Heart right ventricle (tissue), 16 donors: ENCODE results near the gene RGS6. TPM values are rescaled to one million over a fixed set of nuclear protein-coding genes. Genes with fewer than 3 reads are reported as not detected.

ENCODE experiments used
- ATAC-seq, 8 donors: fragments of 200-7000 bp; cut with Tn5 transposase; one replicate each; pipeline ENCODE4 v1.9.1; 2020; ENCODE audit warnings: mild to moderate bottlenecking in 8 of 8, moderate library complexity in 8 of 8, moderate number of reproducible peaks in 1 of 8
- DNase-seq, 2 donors: peaks; one replicate each; pipeline ENCODE4 v3.0.0-alpha.2; 2020
- H3K27ac ChIP-seq, 10 donors: fragments of 200-600 bp; sonication (generic) in 2 of 10; one replicate each; pipeline versions ENCODE4 v1.5.0 to v1.8.0; 2020 to 2022; ENCODE audit warnings: mild to moderate bottlenecking in 3 of 10
- H3K27me3 ChIP-seq, 7 donors: fragments of 200-600 bp; one replicate each; pipeline ENCODE4 v1.8.0; 2021 to 2022; ENCODE audit warnings: mild to moderate bottlenecking in 2 of 7
- H3K36me3 ChIP-seq, 9 donors: fragments of 200-600 bp; sonication (generic) in 1 of 9; one replicate each; pipeline versions ENCODE4 v1.5.0 to v1.8.0; 2020 to 2022; ENCODE audit warnings: mild to moderate bottlenecking in 2 of 9
- H3K4me1 ChIP-seq, 9 donors: fragments of 200-600 bp; sonication (generic) in 1 of 9; one replicate each; pipeline versions ENCODE4 v1.5.0 to v1.8.0; 2020 to 2022; ENCODE audit warnings: mild to moderate bottlenecking in 4 of 9
- H3K4me3 ChIP-seq, 10 donors: fragments of 200-600 bp; sonication (generic) in 2 of 10; one replicate each; pipeline versions ENCODE4 v1.5.0 to v1.8.0; 2020 to 2022; ENCODE audit warnings: mild to moderate bottlenecking in 7 of 10, moderate library complexity in 2 of 10
- H3K9me3 ChIP-seq, 11 donors: fragments of 200-600 bp in 10 of 11; sonication (generic) in 2 of 11; one replicate each; pipeline versions ENCODE4 v1.5.0 to v1.8.0; 2013 to 2022; ENCODE audit warnings: mild to moderate bottlenecking in 2 of 11, control low read depth in 1 of 11, moderate library complexity in 1 of 11
- WGBS, 2 donors: extraction: QIAGEN DNeasy Blood & Tissue Kit; methylation state at CpG; one replicate each; pipeline ENCODE4 v1.1.7; 2013; ENCODE audit warnings: inconsistent platforms in 1 of 2; 5-methylcytosine and 5-hydroxymethylcytosine counted together
- intact Hi-C, 10 donors: fragments of 100-400 bp; cut with DNase I; formaldehyde crosslinking; loops; one replicate each; pipeline versions ENCODE4 v1.11.1 to v1.14.2; 2022
- polyA plus RNA-seq, 2 donors: library from polyadenylated mRNA; stranded (reverse); fragments of 200-250 nt; gene quantifications; one replicate each; pipeline ENCODE4 v1.2.3, GENCODE V29; 2013
- total RNA-seq, 10 donors: library from RNA; stranded (reverse); fragmentation: NEBNext Ultra II Directional in 3 of 10; extraction: Animal tissue kit (Norgen Biotek cat#: 25700) in 3 of 10; gene quantifications; one replicate each; pipeline versions ENCODE4 v1.2.1 to v1.2.4, GENCODE V29; 2021 to 2023
- TF ChIP-seq, protein P1 (sequence below), 9 donors: fragments of 200-600 bp; sonication (generic) in 2 of 9; IDR thresholded peaks; one replicate each; pipeline versions ENCODE4 v1.5.0 to v1.8.0; 2021 to 2022; ENCODE audit warnings: antibody characterized with exemption in 9 of 9, mild to moderate bottlenecking in 5 of 9, moderate library complexity in 1 of 9
- donor health status: Arrhythmogenic right ventricular cardiomyopathy.
- donor health status: ischemic (EF 13 %, LVEDD 7.1; RV severe dilation, severe dysfunction).
- donor health status: healthy with polysubstance abuse.
- donor health status: DM: no; HTN: yes; CAD: no.
- donor health status: DM: no; HTN: no; CAD: no.
- donor health status: ischemic (EF 25% LVEDD 6.9; RV normal size, moderate dysfunction).
- donor health status: ischemic (EF 25% LVEDD 5.7; RV mildly dilated, moderate dysfunction).
- donor health status: healthy.
- donor health status: DM: yes; HTN: yes; CAD: no.
- donor health status: Ischemic cardiomyopathy.
- donor health status: ischemic (EF 35%, LVEDD 5.7; RV mildly dilated, moderate dysfunction).
- donor health status: nonischemic (EF 11% LVEDD 7.7; RV severe dilation, severe dysfunction).
- donor health status: DM: yes; HTN: yes; CAD: no.
- donor health status: PGD.
- donor health status: ischemic (EF 29% LVEDD 5.4; RV normal size, mild dysfunction).
- donor health status: nonischemic (EF 23%, LVEDD 6.1; RV moderate dilation, normal function).

The RGS6 gene
- total and polyA plus RNA-seq, 12 donors, result 1.2 to 31.9 (median 19.0) TPM

DNA sequence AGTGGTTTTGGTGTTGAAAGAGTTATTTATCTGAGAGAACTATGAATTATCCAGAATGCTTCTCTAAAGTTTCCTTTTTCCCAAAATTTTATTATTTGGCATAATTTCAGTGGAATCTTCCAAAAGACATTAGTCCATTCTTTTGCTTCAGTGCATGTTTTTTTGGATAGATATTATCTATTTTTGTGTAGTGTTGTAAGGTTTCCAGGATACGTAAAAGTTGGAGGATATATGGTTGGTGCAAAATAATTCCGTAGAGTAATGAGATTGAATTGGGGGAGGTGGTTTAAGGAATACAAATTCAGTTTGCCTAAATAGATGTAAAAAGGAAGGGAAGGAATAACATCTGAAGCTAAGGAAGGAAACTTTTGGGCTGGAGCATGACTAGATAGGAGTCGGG is 186.6 kb downstream of the RGS6 start:
- no peaks in the 10 kb centered on the region for H3K27me3 ChIP-seq
- no peaks in the 10 kb centered on the region for H3K36me3 ChIP-seq
- DNase-seq (no peak), ATAC-seq (no peak)
- TF ChIP-seq, protein P1, sequence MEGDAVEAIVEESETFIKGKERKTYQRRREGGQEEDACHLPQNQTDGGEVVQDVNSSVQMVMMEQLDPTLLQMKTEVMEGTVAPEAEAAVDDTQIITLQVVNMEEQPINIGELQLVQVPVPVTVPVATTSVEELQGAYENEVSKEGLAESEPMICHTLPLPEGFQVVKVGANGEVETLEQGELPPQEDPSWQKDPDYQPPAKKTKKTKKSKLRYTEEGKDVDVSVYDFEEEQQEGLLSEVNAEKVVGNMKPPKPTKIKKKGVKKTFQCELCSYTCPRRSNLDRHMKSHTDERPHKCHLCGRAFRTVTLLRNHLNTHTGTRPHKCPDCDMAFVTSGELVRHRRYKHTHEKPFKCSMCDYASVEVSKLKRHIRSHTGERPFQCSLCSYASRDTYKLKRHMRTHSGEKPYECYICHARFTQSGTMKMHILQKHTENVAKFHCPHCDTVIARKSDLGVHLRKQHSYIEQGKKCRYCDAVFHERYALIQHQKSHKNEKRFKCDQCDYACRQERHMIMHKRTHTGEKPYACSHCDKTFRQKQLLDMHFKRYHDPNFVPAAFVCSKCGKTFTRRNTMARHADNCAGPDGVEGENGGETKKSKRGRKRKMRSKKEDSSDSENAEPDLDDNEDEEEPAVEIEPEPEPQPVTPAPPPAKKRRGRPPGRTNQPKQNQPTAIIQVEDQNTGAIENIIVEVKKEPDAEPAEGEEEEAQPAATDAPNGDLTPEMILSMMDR (IDR thresholded peaks at IDR 0.05), result no peak
- no peak overlapping the region for H3K27ac ChIP-seq
- peaks cover 0 to 8% (median 0%) of the 10 kb centered on the region in 9 donors for H3K4me1 ChIP-seq
- intact Hi-C loops, result loop anchor here in 1 of 10 donors (2.0 kb wide), 1 partner anchor 56 kb away; no protein-coding TSS in a partner anchor
- 82 to 85% methylated on average over 3 of the region's 3 CpGs for WGBS, 2 donors
- H3K9me3 ChIP-seq, result no peaks in the 10 kb centered on the region
- H3K4me3 ChIP-seq, result no peak overlapping the region

DNA sequence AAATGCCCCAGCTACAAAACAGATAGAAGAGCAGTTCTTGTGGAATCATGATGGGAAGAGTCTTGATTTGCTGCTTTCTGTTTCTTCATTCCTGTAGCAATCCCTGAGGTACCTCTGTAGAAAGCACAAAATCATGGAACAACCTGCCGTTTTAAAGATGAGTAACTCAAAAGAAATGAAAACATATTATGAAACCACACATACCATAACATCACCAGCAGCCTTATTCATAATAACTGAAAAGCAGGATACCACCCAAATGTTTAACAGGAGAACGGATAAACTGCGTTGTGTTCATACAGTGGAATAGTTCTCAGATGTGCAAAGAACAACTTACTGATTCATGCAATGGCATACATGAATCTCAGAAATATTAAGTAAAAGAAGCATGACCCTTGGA is 188.1 kb downstream of the RGS6 start:
- TF ChIP-seq, protein P1 (IDR thresholded peaks at IDR 0.05), result no peak
- WGBS, 2 donors, result 91 to 95% methylated on average over 3 of the region's 3 CpGs
- intact Hi-C loops, result loop anchor here in 1 of 10 donors (5.0 kb wide), 1 partner anchor 972 kb away; no protein-coding TSS in a partner anchor
- DNase-seq (no peak), ATAC-seq (no peak)
- Histone ChIP-seq H3K27ac (no peak overlapping the region), H3K4me1 (peaks cover 0 to 8% (median 0%) of the 10 kb centered on the region in 9 donors), H3K9me3 (peaks cover 0 to 4% (median 0%) of the 10 kb centered on the region in 11 donors), H3K36me3 (no peaks in the 10 kb centered on the region), H3K27me3 (no peaks in the 10 kb centered on the region), H3K4me3 (no peak overlapping the region)

DNA sequence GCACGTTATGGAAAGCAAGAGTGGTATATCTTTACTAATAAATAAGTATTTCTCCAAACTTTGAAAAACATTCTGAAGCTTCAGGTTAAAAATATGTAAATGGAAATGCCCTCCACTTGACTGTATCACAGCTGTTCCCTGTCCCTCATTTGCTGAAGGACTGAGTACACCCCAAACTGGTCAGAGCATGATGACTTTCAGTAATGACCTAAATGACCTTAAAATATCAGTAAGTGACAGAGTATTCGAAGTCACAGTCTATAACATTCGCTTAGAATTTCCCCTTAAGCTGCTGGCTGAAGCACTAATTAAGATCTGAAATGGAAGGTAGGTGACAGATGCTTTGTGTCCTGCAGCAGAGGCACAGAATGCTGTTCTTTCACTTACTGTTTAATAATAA is 191.5 kb downstream of the RGS6 start:
- Histone ChIP-seq H3K4me1 (peaks cover 0 to 1% (median 0%) of the 10 kb centered on the region in 9 donors), H3K4me3 (no peak overlapping the region), H3K27ac (no peak overlapping the region), H3K36me3 (no peaks in the 10 kb centered on the region), H3K9me3 (peaks cover 0 to 7% (median 0%) of the 10 kb centered on the region in 11 donors), H3K27me3 (peaks cover 0 to 4% (median 0%) of the 10 kb centered on the region in 7 donors)
- WGBS, 2 donors, result 54 to 64% methylated on average over 3 of the region's 3 CpGs
- TF ChIP-seq, protein P1 (IDR thresholded peaks at IDR 0.05), result no peak
- no peak for DNase-seq
- ATAC-seq, result no peak
- intact Hi-C loops, result loop anchor here in 1 of 10 donors (5.0 kb wide), 1 partner anchor 969 kb away; no protein-coding TSS in a partner anchor

DNA sequence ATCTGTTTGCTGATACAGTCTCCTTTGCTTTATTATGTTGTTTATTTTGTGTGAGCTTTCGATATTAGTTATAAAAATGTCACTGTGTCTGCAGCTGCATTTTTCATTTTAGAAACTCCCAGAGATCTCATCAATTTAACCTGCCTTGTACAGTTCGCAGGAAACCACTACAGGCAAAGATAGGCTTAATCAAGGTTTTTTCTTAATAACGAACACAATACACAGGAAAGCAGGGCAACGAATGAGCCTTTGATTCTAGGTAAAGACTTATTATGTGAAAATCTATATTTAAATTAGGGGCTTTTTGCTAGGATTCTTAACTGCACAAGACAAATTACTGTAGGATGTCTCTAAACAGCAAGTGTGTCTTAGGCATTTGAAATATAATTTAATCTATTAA is 191.9 kb downstream of the RGS6 start:
- TF ChIP-seq, protein P1 (IDR thresholded peaks at IDR 0.05), result no peak
- DNase-seq, result no peak
- Histone ChIP-seq H3K27ac (no peak overlapping the region), H3K4me1 (no peaks in the 10 kb centered on the region), H3K4me3 (no peak overlapping the region), H3K36me3 (no peaks in the 10 kb centered on the region), H3K9me3 (peaks cover 0 to 7% (median 0%) of the 10 kb centered on the region in 11 donors), H3K27me3 (peaks cover 0 to 4% (median 0%) of the 10 kb centered on the region in 7 donors)
- 63 to 68% methylated on average over 4 of the region's 4 CpGs for WGBS, 2 donors
- no peak for ATAC-seq
- intact Hi-C loops, result loop anchor here in 1 of 10 donors (5.0 kb wide), 1 partner anchor 968 kb away; no protein-coding TSS in a partner anchor
